ENCODE results near the gene NEDD4. TPM values are rescaled to one million over a fixed set of nuclear protein-coding genes. Genes with fewer than 3 reads are reported as not detected.
"Not testable (repeated sequence)": the region's sequence is repeated elsewhere in the genome, so short reads cannot be mapped to it uniquely, and the experiment has no call there.

Gene NEDD4
- total RNA-seq, 4 donors from 2014 or later = 3.6 to 15.0 (median 14.4) TPM

- in situ Hi-C loops (cut with MboI; ENCODE audit: low pct_ligation_motif_present in 1 of 4, low pct_unique_long_range_greater_than_20kb in 1 of 4, low sequenced_read_pairs in 3 of 4) = no loop called here
- TF ChIP-seq POLR2A (IDR thresholded peaks at IDR 0.05) = no peak
- peaks cover 0 to 3% (median 0%) of the 10 kb centered on the region in 4 donors for H3K4me1 ChIP-seq
- intact Hi-C loops (cut with DNase I; ENCODE audit: low total_unique reads) = no loop called here
- no peaks in the 10 kb centered on the region for H3K27me3 ChIP-seq
- no peak for DNase-seq
- no peaks in the 10 kb centered on the region for H3K9me3 ChIP-seq
- WGBS, 2 donors (ENCODE audit: low coverage in 1 of 2) = 46 to 53% methylated on average over 1 of the region's 1 CpG
- H3K36me3 ChIP-seq = no peaks in the 10 kb centered on the region
- H3K27ac ChIP-seq = no peak overlapping the region
- H3K4me3 ChIP-seq = no peak overlapping the region
These were observed 35.1 kb downstream of the NEDD4 start for GRCh38 chr15:55958349-55958748.

GRCh38 chr15:55954862-55955605 lies 38.4 kb downstream of the NEDD4 start:
- TF ChIP-seq POLR2A (IDR thresholded peaks at IDR 0.05) (no peak), EP300 (IDR thresholded peaks at IDR 0.05; ENCODE audit: low read depth) (no peak)
- TF ChIP-seq, protein P1, sequence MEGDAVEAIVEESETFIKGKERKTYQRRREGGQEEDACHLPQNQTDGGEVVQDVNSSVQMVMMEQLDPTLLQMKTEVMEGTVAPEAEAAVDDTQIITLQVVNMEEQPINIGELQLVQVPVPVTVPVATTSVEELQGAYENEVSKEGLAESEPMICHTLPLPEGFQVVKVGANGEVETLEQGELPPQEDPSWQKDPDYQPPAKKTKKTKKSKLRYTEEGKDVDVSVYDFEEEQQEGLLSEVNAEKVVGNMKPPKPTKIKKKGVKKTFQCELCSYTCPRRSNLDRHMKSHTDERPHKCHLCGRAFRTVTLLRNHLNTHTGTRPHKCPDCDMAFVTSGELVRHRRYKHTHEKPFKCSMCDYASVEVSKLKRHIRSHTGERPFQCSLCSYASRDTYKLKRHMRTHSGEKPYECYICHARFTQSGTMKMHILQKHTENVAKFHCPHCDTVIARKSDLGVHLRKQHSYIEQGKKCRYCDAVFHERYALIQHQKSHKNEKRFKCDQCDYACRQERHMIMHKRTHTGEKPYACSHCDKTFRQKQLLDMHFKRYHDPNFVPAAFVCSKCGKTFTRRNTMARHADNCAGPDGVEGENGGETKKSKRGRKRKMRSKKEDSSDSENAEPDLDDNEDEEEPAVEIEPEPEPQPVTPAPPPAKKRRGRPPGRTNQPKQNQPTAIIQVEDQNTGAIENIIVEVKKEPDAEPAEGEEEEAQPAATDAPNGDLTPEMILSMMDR (IDR thresholded peaks at IDR 0.05) = no peak
- intact Hi-C loops (cut with DNase I; ENCODE audit: low total_unique reads) (no loop called here), in situ Hi-C loops (cut with MboI; ENCODE audit: low pct_ligation_motif_present in 1 of 4, low pct_unique_long_range_greater_than_20kb in 1 of 4, low sequenced_read_pairs in 3 of 4) (no loop called here)
- H3K27me3 ChIP-seq = no peaks in the 10 kb centered on the region
- no peak overlapping the region for H3K4me3 ChIP-seq
- H3K36me3 ChIP-seq = no peaks in the 10 kb centered on the region
- 90 to 97% methylated on average over 2 to 6 of the region's 6 CpGs for WGBS, 2 donors (ENCODE audit: low coverage in 1 of 2)
- H3K27ac ChIP-seq = no peak overlapping the region
- H3K9me3 ChIP-seq = no peaks in the 10 kb centered on the region
- H3K4me1 ChIP-seq = peaks cover 0 to 3% (median 0%) of the 10 kb centered on the region in 4 donors
- no peak for DNase-seq

GRCh38 chr15:55952501-55953274 lies 40.7 kb downstream of the NEDD4 start:
- H3K27me3 ChIP-seq; H3K36me3 ChIP-seq; H3K9me3 ChIP-seq; DNase-seq; in situ Hi-C loops (cut with MboI; ENCODE audit: low pct_ligation_motif_present in 1 of 4, low pct_unique_long_range_greater_than_20kb in 1 of 4, low sequenced_read_pairs in 3 of 4); intact Hi-C loops (cut with DNase I; ENCODE audit: low total_unique reads); H3K27ac ChIP-seq; H3K4me3 ChIP-seq; H3K4me1 ChIP-seq: not testable (repeated sequence)
- WGBS, 2 donors (ENCODE audit: low coverage in 1 of 2) = 71 to 77% methylated on average over 7 to 14 of the region's 14 CpGs

DNA sequence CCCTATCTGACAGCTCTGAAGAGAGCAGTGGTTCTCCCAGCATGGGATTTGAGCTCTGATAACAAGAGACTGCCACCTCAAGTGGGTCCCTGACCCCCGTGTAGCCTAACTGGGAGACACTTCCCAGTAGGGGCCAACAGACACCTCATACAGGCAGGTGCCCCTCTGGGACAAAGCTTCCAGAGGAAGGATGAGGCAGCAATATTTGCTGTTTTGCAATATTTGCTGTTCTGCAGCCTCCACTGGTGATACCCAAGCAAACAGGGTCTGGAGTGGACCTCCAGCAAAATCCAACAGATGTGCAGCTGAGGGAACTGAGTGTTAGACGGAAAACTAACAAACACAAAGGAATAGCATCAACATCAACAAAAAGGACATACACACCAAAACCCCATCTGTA lies 48.8 kb downstream of the NEDD4 start:
- in situ Hi-C loops (cut with MboI; ENCODE audit: low pct_ligation_motif_present in 1 of 4, low pct_unique_long_range_greater_than_20kb in 1 of 4, low sequenced_read_pairs in 3 of 4); DNase-seq; intact Hi-C loops (cut with DNase I; ENCODE audit: low total_unique reads); H3K36me3 ChIP-seq; H3K9me3 ChIP-seq; H3K4me3 ChIP-seq; H3K27ac ChIP-seq; H3K27me3 ChIP-seq; H3K4me1 ChIP-seq: not testable (repeated sequence)
- 92 to 100% methylated on average over 1 to 2 of the region's 2 CpGs for WGBS, 2 donors (ENCODE audit: low coverage in 1 of 2)

- no peaks in the 10 kb centered on the region for H3K4me1 ChIP-seq
- DNase-seq = no peak
- no peak overlapping the region for H3K4me3 ChIP-seq
- WGBS, 2 donors (ENCODE audit: low coverage in 1 of 2) = 66 to 76% methylated on average over 2 to 4 of the region's 4 CpGs
- H3K9me3 ChIP-seq = peaks cover 5 to 8% of the 10 kb centered on the region in 2 donors
- intact Hi-C loops (cut with DNase I; ENCODE audit: low total_unique reads) (no loop called here), in situ Hi-C loops (cut with MboI; ENCODE audit: low pct_ligation_motif_present in 1 of 4, low pct_unique_long_range_greater_than_20kb in 1 of 4, low sequenced_read_pairs in 3 of 4) (no loop called here)
- no peaks in the 10 kb centered on the region for H3K27me3 ChIP-seq
- TF ChIP-seq POLR2AphosphoS5 (IDR thresholded peaks at IDR 0.05) (no peak), EP300 (IDR thresholded peaks at IDR 0.05; ENCODE audit: low read depth) (no peak), POLR2A (IDR thresholded peaks at IDR 0.05) (no peak)
- TF ChIP-seq, protein P1 (IDR thresholded peaks at IDR 0.05) = no peak
- no peak overlapping the region for H3K27ac ChIP-seq
- H3K36me3 ChIP-seq = no peaks in the 10 kb centered on the region
These were observed 51.1 kb downstream of the NEDD4 start for GRCh38 chr15:55942332-55942731.
